Astrocyte (in vitro differentiated cells and primary cell): ENCODE data around the gene CTIF. TPM values are rescaled to one million over a fixed set of nuclear protein-coding genes. Genes with fewer than 3 reads are reported as not detected.
A peak's percentile ranks its signal among the peaks of the same experiment; 100 is the strongest.

Source experiments
- DNase-seq: peaks from one replicate; pipeline ENCODE4 v3.0.0-alpha.2; 2010; ENCODE audit warnings: low read depth
- FAIRE-seq: peaks from 2 replicates; lab custom pipeline; 2011; peaks lifted over from hg19 to GRCh38; lab: Jason Lieb, UNC
- H2AFZ ChIP-seq: 2 replicates; pipeline ENCODE4 v1.6.0; 2012; ENCODE audit warnings: low read depth, low read length, inconsistent platforms
- H3K27ac ChIP-seq: 2 replicates; pipeline ENCODE4 v1.5.1; 2011; ENCODE audit warnings: low read depth, low read length, inconsistent platforms
- H3K27me3 ChIP-seq: 2 replicates; pipeline ENCODE4 v1.6.0; 2011; ENCODE audit warnings: low read length, inconsistent platforms; ENCODE audit not compliant: insufficient read depth
- H3K36me3 ChIP-seq: 2 replicates; pipeline ENCODE4 v1.5.1; 2011; ENCODE audit warnings: low read length, inconsistent platforms; ENCODE audit not compliant: insufficient read depth
- H3K4me1 ChIP-seq: 2 replicates; pipeline ENCODE4 v1.5.1; 2011; ENCODE audit warnings: low read length, inconsistent platforms; ENCODE audit not compliant: insufficient read depth
- H3K4me2 ChIP-seq: 2 replicates; pipeline ENCODE4 v1.6.0; 2012; ENCODE audit warnings: low read length, inconsistent platforms
- H3K4me3 ChIP-seq: 2 replicates; pipeline ENCODE4 v1.5.1; 2011; ENCODE audit warnings: low read depth, mild to moderate bottlenecking, low read length, inconsistent platforms; ENCODE audit not compliant: insufficient read depth
- H3K79me2 ChIP-seq: 2 replicates; pipeline ENCODE4 v1.6.0; 2012; ENCODE audit warnings: mild to moderate bottlenecking, low read length, inconsistent platforms; ENCODE audit not compliant: insufficient read depth
- H3K9ac ChIP-seq: 2 replicates; pipeline ENCODE4 v1.6.0; 2012; ENCODE audit warnings: mild to moderate bottlenecking, low read length, inconsistent platforms
- H3K9me3 ChIP-seq: 2 replicates; pipeline ENCODE4 v1.5.1; 2012; ENCODE audit warnings: low read depth, mild to moderate bottlenecking, low read length, inconsistent platforms; ENCODE audit not compliant: insufficient read depth
- H4K20me1 ChIP-seq: 2 replicates; pipeline ENCODE4 v1.6.0; 2012; ENCODE audit warnings: low read length, inconsistent platforms; ENCODE audit not compliant: insufficient read depth
- H3K27ac Mint-ChIP-seq: one replicate; pipeline ENCODE4 v1.8.0; 2021; ENCODE audit warnings: mild to moderate bottlenecking, mixed read lengths; ENCODE audit not compliant: unreplicated experiment
- H3K27me3 Mint-ChIP-seq: one replicate; pipeline ENCODE4 v1.8.0; 2021; ENCODE audit warnings: low read depth, mixed read lengths; ENCODE audit not compliant: unreplicated experiment
- H3K36me3 Mint-ChIP-seq: one replicate; pipeline ENCODE4 v1.8.0; 2021; ENCODE audit warnings: low read depth, mixed read lengths; ENCODE audit not compliant: unreplicated experiment
- H3K4me1 Mint-ChIP-seq: one replicate; pipeline ENCODE4 v1.8.0; 2021; ENCODE audit warnings: low read depth, mixed read lengths; ENCODE audit not compliant: unreplicated experiment
- H3K4me3 Mint-ChIP-seq: one replicate; pipeline ENCODE4 v1.8.0; 2021; ENCODE audit warnings: mild to moderate bottlenecking, moderate library complexity, mixed read lengths; ENCODE audit not compliant: unreplicated experiment
- H3K9me3 Mint-ChIP-seq: one replicate; pipeline ENCODE4 v1.8.0; 2021; ENCODE audit warnings: mild to moderate bottlenecking, mixed read lengths; ENCODE audit not compliant: unreplicated experiment
- CTCF ChIP-seq: IDR thresholded peaks from 2 replicates; pipeline ENCODE4 v1.5.1; 2011; ENCODE audit warnings: low read depth, mild to moderate bottlenecking, inconsistent platforms, low read length, moderate library complexity; ENCODE audit not compliant: insufficient read depth
- EZH2 ChIP-seq: IDR thresholded peaks from 2 replicates; pipeline ENCODE4 v1.6.1; 2012; ENCODE audit warnings: mild to moderate bottlenecking, low read length, inconsistent platforms; ENCODE audit not compliant: insufficient read depth
- total RNA-seq: library from RNA; stranded (reverse); gene quantifications from 2 replicates; pipeline ENCODE4 v1.2.1, GENCODE V29; 2021

The CTIF gene
- total RNA-seq, 1 donor from 2014 or later, result 101 TPM

GRCh38 chr18:48567388-48567787, 28.6 kb downstream of the CTIF start:
- Histone ChIP-seq H4K20me1 (peaks cover 97% of the 10 kb centered on the region), H3K4me2 (no peak overlapping the region), H3K36me3 (no peaks in the 10 kb centered on the region), H3K79me2 (peaks cover 92% of the 10 kb centered on the region), H3K27me3 (no peaks in the 10 kb centered on the region), H3K9ac (no peak overlapping the region), H3K27ac (no peak overlapping the region), H3K4me3 (no peak overlapping the region), H3K4me1 (peaks cover 19% of the 10 kb centered on the region), H3K9me3 (no peaks in the 10 kb centered on the region), H2AFZ (no peak overlapping the region)
- Mint-ChIP-seq H3K4me3 (no peak overlapping the region), H3K9me3 (no peaks in the 10 kb centered on the region), H3K27ac (peak overlapping the region; percentile 90), H3K36me3 (peaks cover 19% of the 10 kb centered on the region), H3K27me3 (no peaks in the 10 kb centered on the region), H3K4me1 (peaks cover 71% of the 10 kb centered on the region)
- DNase-seq (no peak), FAIRE-seq (no peak)
- TF ChIP-seq EZH2 (no peak), CTCF (no peak)

GRCh38 chr18:48569139-48569914, 30.5 kb downstream of the CTIF start:
- no peaks in the 10 kb centered on the region for H3K36me3 ChIP-seq
- peaks cover 3% of the 10 kb centered on the region for H3K4me1 ChIP-seq
- no peak overlapping the region for H3K4me2 ChIP-seq
- no peaks in the 10 kb centered on the region for H3K9me3 ChIP-seq
- H3K27me3 ChIP-seq, result no peaks in the 10 kb centered on the region
- no peak overlapping the region for H3K27ac Mint-ChIP-seq
- H3K79me2 ChIP-seq, result peaks cover 92% of the 10 kb centered on the region
- H3K9me3 Mint-ChIP-seq, result no peaks in the 10 kb centered on the region
- FAIRE-seq (no peak), DNase-seq (no peak)
- H3K4me3 ChIP-seq, result no peak overlapping the region
- no peak overlapping the region for H3K4me3 Mint-ChIP-seq
- H3K9ac ChIP-seq, result no peak overlapping the region
- H3K36me3 Mint-ChIP-seq, result peaks cover 28% of the 10 kb centered on the region
- peaks cover 97% of the 10 kb centered on the region for H4K20me1 ChIP-seq
- H2AFZ ChIP-seq, result no peak overlapping the region
- no peaks in the 10 kb centered on the region for H3K27me3 Mint-ChIP-seq
- peaks cover 61% of the 10 kb centered on the region for H3K4me1 Mint-ChIP-seq
- no peak overlapping the region for H3K27ac ChIP-seq
- no peak for TF ChIP-seq CTCF
- TF ChIP-seq EZH2, result no peak

GRCh38 chr18:48569915-48570264, 31.1 kb downstream of the CTIF start:
- TF ChIP-seq CTCF (no peak), EZH2 (no peak)
- peaks cover 28% of the 10 kb centered on the region for H3K36me3 Mint-ChIP-seq
- Histone ChIP-seq H3K36me3 (no peaks in the 10 kb centered on the region), H3K4me3 (no peak overlapping the region), H3K27me3 (no peaks in the 10 kb centered on the region), H4K20me1 (peaks cover 97% of the 10 kb centered on the region), H3K9ac (no peak overlapping the region), H3K4me2 (no peak overlapping the region), H3K79me2 (peaks cover 92% of the 10 kb centered on the region), H3K9me3 (no peaks in the 10 kb centered on the region), H3K27ac (no peak overlapping the region), H3K4me1 (peaks cover 3% of the 10 kb centered on the region), H2AFZ (no peak overlapping the region)
- H3K9me3 Mint-ChIP-seq, result no peaks in the 10 kb centered on the region
- H3K4me1 Mint-ChIP-seq, result peaks cover 59% of the 10 kb centered on the region
- no peaks in the 10 kb centered on the region for H3K27me3 Mint-ChIP-seq
- no peak overlapping the region for H3K27ac Mint-ChIP-seq
- FAIRE-seq (no peak), DNase-seq (no peak)
- H3K4me3 Mint-ChIP-seq, result no peak overlapping the region
